ENCODE measurements around the gene CLEC20A.
A peak's percentile ranks its signal among the peaks of the same experiment; 100 is the strongest.

CLEC20A gene

DNA sequence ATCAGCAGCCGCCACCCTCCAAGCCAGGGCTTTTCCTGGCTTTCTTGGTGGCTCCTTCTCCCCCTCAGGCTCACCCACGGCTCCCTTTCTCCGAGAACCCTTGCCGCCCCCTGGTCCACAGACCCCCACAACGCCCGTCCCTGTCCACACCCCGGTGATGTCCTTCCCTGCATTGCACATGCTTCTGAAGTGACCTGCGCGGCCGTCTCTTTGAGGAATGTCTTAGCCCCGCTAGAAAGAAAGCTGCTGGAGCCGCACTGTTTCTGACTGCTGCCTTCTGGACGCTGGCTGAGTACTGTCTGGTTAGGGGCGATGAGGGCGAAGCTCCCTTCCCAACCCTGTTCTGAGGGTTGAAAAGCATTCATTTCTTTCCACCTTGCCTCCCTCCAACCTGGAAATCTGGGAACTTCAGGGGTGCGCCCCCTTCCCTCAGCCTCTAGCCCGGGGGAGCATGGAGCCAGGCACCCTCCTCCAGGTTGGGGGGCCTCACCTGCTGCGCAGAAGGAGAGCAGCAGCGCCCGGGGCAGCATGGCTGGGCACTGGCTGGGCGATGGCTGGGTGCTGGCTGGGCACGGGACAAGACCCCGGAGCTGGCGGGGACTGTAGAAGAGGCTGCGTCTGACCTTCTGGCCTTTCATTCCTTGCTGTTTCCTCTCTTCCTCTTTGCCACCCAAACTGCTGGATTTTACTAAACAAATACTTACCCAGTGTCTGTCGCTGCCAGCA lies at the start of gene CLEC20A:
Gene CLEC20A (minus strand): TSS at position 555 of the 726 bp plus-strand sequence. CDS start 25 bp downstream, at position 530.
- no peak for DNase-seq

DNA sequence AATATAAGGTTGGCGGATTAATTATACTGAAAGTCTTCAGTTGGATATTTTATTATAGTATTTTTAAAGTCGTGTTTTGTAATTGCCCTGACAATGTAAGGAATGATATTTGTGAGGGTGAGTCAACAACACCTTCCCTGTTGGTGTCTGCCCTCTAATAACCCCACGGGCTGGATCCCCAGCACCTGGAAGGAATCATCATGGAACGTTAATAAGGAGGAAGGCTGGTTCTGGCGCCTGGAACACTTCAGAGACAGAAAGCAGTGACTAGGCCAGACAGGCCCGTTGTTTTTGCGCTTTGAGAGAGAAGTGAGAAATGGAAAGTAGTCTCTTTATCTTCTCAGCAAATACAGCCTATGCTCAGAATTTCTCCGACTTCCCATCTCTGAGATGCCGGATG lies 47.8 kb upstream of the CLEC20A start:
- no peak for DNase-seq

DNA sequence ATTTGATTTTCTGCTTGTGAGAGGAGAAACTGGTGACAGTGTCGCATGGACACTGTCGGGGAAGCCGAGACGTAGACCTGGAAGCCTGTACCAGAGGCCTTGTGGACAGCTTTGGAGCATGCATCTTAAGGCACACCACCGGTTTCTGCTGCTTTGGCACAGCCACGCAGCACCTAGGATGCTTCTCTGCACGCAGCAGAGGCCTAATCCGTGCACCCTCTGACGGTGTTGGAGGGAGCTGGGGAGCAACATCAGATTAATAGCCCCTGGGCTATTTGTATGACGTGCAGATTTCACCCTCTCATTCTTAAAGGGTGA lies 46.5 kb upstream of the CLEC20A start:
- DNase-seq = no peak

DNA sequence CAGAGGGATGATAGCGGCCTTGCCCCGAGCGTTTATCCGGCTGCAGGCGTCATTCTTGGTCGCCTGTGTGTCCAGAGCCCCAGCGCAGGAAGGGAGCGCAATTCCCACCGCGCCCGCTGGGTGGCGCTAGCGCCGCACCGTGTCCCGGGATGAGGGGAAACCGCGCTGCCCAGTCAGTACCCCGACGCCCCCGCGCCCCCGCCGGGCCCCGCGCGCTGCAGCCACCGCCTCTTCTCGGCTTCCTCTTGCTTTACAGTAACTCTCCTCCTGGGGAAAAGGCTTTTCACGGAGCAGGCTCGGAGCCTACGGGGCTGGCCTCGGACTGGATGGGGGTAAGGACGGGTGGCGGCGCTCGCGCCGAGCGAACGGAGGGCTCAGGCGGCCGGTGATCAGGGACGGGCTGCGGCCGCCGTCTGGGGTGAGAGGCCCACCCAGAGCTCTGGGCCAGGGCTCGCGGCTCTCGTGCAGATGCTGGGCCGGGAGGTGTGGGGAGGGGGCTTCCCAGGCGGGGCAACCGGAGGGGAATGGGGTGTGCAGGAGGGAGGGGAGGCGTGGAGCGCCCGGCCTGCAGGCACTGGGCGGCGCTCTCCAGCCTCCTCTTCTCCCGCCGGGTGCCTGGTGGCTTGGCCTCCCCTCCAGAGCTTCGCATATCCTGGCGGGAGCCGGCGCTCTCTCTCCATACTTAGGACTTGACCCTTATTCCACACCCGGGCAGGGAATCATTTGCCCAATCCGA lies 46.0 kb upstream of the CLEC20A start:
- peak; percentile 99 for DNase-seq

GRCh38 chr1:178541829-178542553 lies 45.2 kb upstream of the CLEC20A start:
- DNase-seq = no peak

DNA sequence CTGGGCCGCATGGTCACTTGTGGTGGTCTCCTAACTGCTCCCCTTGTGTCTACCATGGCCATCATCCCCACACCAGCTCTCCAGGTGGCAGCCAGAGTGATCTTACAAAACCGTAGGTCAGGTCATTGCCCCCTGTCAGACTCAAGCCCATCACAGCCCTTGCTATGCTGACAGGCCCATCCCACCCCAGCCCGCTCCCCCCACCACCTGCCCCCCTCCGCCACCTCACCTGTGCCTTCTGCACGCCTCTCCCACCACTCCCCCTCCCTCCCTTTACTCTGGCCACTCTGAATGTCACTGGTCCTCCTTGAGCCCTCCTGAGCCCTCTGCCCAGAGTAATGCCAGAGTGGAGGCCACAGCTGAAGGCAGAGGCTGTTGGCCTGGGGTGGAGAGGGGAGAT lies 44.6 kb upstream of the CLEC20A start:
- DNase-seq = no peak

DNA sequence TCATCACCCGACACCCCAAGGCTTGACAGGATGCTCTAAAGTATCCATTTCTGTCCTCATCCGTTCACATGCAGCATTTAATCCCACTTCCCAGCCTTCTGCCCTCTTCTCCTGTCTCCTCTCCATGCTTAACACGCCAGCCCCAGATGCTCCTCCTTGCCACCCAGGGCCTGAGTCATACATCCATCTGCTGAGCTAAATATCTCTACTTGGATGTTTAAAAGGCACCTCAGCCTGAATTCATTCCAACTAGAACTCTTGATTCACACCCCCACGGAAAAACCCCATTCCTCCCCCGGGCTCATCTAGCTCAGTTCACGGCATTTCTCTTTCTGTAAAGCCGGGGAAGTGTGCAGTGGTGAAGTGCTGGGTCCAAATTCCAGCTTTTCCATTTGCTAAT lies 43.9 kb upstream of the CLEC20A start:
- DNase-seq = no peak

DNA sequence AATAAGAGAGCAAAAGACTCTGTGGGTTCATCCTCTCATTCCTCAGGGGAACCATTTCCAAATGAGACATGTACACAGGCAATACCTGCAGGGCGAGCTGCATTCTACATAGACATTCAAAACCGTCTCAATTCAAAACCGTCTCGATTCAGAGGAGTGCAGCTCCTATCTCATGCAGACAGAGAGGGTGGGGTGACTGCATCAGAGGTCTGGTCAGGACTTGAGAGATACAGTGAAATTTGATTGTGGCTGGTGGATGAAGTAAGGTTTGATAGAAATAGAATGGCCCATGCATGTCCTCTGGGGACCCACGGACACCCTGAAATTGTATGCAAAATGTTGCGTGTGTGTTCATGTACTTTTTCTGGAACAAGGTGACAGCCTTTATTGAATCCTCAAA lies 43.4 kb upstream of the CLEC20A start:
- no peak for DNase-seq

GRCh38 chr1:178539291-178539690 lies 42.5 kb upstream of the CLEC20A start:
- DNase-seq = no peak

- no peak for DNase-seq
These were observed 41.6 kb upstream of the CLEC20A start for GRCh38 chr1:178538192-178538916.

DNA sequence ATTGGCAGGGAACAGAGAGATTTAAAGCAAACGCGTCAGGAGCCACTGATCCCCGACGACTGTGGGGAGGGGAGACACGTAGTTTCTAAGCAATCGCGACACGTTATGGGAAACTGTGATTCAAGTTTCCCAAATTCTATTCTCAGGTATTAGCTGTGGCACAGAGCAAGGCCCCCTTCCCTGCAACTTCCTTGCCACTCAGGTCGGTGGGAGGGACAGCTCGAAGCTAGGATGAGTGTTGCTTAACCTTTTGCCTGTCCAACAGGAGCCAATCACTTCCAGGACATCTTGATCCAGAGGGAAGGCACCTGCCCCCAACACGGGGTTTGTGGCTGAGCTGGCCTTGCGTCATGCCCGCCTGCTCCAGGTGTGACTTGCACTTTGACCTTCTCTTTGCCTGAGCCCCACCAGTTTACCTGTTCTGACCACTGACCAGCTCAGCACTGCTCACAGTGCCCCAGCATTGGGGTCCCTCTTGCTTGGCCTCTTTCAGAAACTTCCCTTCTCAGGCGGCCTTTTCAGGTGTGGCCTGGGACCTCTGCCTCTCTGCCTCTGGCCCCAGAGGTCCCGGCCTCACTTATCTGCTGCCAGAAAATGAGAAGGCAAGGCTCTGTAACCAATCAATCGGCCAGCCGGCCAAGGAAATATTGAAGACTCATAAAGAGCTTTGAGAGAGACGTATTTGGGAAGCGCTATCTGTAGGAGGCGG lies 40.8 kb upstream of the CLEC20A start:
- no peak for DNase-seq

DNA sequence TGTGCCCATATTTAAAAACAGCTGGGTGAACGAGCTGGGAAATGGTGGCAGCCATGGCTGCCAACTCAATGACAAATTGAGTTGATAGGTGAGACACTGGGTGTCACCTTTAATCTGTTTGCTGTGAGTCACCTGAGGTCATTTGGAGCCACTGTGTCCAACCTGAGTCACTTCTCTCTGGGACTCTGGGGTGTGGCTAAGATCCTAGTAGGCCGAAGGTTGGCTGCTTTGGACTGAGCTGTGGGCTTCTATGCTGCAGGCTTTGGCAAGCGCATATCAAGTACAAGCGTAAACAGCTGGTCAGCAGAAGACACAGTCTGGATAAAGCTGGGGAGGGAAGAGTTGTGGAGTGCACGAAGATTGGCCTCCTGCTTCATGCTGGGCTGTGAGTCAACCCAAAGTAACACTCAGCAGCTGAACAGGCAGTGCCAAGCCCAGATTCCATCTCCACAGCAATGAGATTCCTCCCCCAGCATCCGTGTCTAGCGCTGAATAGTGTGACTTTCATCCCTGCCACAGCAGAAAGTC lies 40.1 kb upstream of the CLEC20A start:
- no peak for DNase-seq

- no peak for DNase-seq
These were observed 39.6 kb upstream of the CLEC20A start for GRCh38 chr1:178536329-178536728.

- no peak for DNase-seq
These were observed 37.5 kb upstream of the CLEC20A start for GRCh38 chr1:178534137-178534868.

- no peak for DNase-seq
These were observed 36.6 kb upstream of the CLEC20A start for GRCh38 chr1:178533121-178533946.

- DNase-seq = peak; percentile 90
These were observed 35.6 kb upstream of the CLEC20A start for GRCh38 chr1:178532392-178532791.

DNA sequence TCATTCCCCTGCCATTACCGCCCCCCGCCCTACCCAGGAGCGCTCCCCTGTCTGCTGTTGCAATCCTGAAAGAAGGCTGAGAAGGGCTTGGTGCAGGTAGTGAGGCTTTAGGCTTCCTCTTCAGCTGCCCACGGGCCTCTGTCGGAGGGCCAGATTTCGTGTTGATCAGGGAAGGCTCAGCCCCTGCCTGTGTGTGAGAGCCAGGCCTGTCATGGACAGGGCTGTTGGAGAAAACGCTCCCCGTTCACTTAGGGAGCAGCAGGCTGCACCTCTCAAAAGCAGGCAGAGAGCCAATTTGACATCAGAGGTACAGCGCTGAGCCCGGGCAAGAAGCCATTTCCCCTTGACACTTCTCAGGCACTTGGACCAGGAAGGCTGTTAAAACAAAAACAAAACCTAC lies 35.1 kb upstream of the CLEC20A start:
- DNase-seq = no peak

GRCh38 chr1:178530502-178530901 lies 33.7 kb upstream of the CLEC20A start:
- DNase-seq = no peak

DNA sequence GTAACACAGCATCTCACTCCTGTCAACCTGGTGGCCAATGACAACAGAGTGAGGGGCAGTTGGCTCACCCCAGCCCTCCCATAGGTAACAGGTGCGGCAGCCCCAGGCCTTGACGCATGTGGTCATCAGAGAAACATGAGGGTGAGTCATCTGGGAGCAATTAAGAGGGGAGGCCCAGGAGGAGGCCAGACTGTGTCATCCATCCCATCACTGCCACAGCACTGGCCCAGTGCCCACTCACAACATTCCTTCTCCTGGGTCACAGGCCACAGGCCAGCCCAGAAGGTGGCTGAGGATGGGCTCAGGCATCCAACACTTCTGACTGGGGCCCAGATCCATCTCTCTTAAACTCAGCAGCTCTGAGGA lies 33.3 kb upstream of the CLEC20A start:
- no peak for DNase-seq

- DNase-seq = no peak
These were observed 32.7 kb upstream of the CLEC20A start for GRCh38 chr1:178529364-178530036.

All from retina (tissue), 1 donor.